Activated T-helper 1 cell treated with anti-CD3 and anti-CD28 coated beads, Interleukin-12 subunit alpha, Interleukin-12 subunit beta, Interleukin-2, Interleukin-4 antibody, amounts not matched to agents 30 ng/mL and 10 ng/mL and 1 ng/mL, durations not matched to agents 14 hours and 24 hours and 36 hours (primary cell): ENCODE data around the gene SOX12. TPM values are rescaled to one million over a fixed set of nuclear protein-coding genes. Genes with fewer than 3 reads are reported as not detected.
"Not testable (repeated sequence)": the region's sequence is repeated elsewhere in the genome, so short reads cannot be mapped to it uniquely, and the experiment has no call there.

Experiments
- DNase-seq: peaks from one replicate; pipeline ENCODE4 v3.0.0; 2021; ENCODE audit warnings: low spot score
- H3K27ac Mint-ChIP-seq: one replicate; pipeline ENCODE4 v1.8.0; 2021; ENCODE audit warnings: mild to moderate bottlenecking, mixed read lengths
- H3K27me3 Mint-ChIP-seq: one replicate; pipeline ENCODE4 v1.8.0; 2022; ENCODE audit warnings: mild to moderate bottlenecking, moderate library complexity, mixed read lengths; ENCODE audit not compliant: insufficient read depth
- H3K36me3 Mint-ChIP-seq: one replicate; pipeline ENCODE4 v1.8.0; 2021; ENCODE audit warnings: low read depth, mixed read lengths
- H3K4me1 Mint-ChIP-seq: one replicate; pipeline ENCODE4 v1.8.0; 2021; ENCODE audit warnings: low read depth, mixed read lengths
- H3K4me3 Mint-ChIP-seq: one replicate; pipeline ENCODE4 v1.8.0; 2021; ENCODE audit warnings: mild to moderate bottlenecking, moderate library complexity, mixed read lengths
- H3K9me3 Mint-ChIP-seq: one replicate; pipeline ENCODE4 v1.8.0; 2021; ENCODE audit warnings: mixed read lengths
- intact Hi-C: fragments of 100-400 bp; cut with micrococcal nuclease; formaldehyde crosslinking; loops from one replicate; pipeline ENCODE4 v1.15.1; 2024
- total RNA-seq: library from RNA; stranded (reverse); gene quantifications from 2 replicates; pipeline ENCODE4 v1.2.3, GENCODE V29; 2022

SOX12 gene
- total RNA-seq, 1 donor from 2014 or later, result 7.6 TPM

DNA sequence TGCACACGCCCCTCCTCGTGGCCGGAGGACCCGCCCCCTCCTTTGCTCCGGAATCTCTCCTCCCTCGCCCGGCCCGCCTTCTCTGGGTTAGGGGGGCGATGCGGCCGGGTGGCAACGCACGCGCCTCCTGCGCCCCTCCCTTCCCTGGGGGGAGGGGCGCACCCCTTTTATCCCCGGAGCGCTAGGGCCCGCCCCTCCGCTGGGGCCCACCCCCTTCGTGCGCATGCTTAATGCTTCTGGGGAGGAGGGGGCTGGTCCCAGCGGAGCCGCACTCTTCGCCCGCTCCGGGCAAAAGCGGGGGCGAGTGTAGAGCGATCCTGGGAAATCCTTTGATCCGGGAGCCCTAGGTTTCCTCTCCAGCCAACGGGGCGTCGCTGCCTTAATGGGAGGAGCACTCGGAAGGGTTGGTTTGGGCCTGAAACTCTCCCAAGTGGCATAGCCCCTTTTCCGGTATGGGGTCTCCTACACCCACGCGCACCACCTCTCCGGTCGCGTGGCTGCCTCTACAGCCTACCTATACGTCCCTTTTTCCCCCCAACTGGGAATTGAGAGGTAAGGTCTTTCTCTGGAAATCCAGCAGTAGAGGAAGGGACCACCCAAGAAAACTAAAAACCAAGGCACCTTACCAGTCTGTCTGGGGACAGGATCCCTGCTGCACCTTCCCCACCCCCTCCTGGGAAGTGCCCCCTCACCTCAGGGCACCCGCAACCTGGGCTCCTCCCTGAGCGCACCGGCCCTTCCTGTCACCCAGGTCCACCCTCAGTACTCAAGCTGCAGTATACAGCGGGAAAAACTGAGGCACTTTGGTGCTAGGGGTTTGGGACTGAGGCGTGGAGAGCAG is 2.1 kb downstream of the SOX12 start:
- Mint-ChIP-seq H3K27ac (peak overlapping the region; percentile 48), H3K27me3 (peaks cover 5% of the 10 kb centered on the region), H3K9me3 (no peaks in the 10 kb centered on the region), H3K36me3 (peaks cover 2% of the 10 kb centered on the region), H3K4me1 (peaks cover 34% of the 10 kb centered on the region), H3K4me3 (peak overlapping the region; percentile 68)
- DNase-seq, result peak; percentile 64
- intact Hi-C loops, result no loop called here

DNA sequence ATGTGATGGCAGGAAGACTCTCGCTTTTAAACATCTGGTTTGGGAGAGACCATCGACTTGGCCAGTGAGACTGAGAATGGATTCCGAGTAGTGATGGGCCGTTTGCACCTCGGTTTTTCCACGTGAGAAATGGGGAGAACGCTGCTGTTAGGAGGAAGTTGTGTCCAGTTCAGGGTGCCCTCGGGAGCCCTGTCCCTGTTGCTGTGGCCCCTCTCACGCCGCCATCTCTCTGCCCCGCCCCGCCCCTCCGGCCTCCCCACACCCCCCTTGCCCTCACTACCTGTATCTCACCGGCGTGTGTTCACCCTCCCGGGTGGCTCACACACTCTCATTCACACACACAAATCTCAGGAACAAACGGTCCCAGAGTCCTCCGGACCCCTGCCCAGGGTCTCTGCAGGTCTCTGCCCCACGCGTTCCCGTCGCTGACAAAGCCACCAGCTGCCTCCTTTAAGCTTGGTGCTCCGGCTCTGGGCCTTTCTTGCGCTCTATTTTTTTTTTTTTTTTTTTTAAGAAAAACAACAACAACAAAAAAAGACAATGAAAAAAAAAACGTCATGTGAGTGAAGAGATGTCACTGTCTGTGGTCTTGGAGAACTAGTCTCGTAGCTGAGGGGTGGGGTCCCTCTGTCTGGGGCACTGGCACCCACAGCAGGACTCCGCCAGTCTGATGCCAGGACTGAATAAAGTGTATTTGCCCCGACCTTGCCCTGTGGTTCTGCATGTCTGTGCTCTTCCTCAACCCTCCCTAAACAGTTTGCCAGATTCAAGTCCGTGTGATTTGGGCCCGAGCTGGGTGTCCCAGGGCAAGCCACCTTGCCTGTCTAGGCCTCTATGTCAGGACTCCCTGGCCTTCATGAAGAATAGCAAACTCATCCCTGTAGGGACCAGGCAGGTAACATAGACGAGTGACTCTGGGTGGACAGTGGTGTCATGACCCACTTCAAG is 2.9 kb downstream of the SOX12 start:
- peaks cover 2% of the 10 kb centered on the region for H3K36me3 Mint-ChIP-seq
- peaks cover 34% of the 10 kb centered on the region for H3K4me1 Mint-ChIP-seq
- H3K4me3 Mint-ChIP-seq, result peak overlapping the region; percentile 76
- H3K27me3 Mint-ChIP-seq, result peaks cover 8% of the 10 kb centered on the region
- H3K27ac Mint-ChIP-seq, result peak overlapping the region; percentile 74
- intact Hi-C loops, result no loop called here
- H3K9me3 Mint-ChIP-seq, result no peaks in the 10 kb centered on the region
- no peak for DNase-seq

DNA sequence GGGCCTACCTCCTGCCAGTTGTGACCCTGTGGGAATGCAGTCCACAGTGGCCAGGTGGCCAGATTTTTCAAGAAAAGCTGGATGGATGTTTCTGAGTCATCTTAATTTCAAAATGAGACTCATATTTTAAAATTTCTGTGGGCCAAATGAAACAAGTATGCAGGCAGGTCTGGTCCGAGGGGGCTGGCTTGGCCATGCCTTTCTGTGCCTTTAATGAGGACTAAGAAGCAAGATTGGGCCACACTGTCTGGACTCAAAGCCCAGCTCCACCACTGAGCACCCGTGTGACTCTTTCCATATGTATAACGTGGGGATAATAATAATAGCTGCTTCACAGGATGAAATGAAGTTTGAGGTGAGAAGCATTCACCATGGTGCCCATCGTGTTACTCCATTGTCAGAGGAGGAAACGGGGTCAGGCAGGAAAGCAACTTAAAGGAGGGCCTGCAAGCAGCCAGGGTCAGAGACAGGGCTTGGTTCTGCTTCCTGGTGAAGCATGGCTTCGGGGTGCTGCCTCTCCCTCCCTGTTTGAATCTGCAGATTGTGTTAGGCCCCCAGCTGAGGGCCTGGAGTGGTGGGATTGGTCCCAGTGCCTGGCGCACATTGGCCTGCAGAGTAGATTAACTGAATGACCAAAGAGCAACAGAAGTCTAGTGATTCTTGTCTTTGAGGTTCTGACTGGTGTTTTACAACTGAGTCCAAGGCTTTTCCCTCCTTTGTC is 3.8 kb downstream of the SOX12 start:
- peak overlapping the region; percentile 76 for H3K4me3 Mint-ChIP-seq
- H3K4me1 Mint-ChIP-seq, result peaks cover 27% of the 10 kb centered on the region
- H3K9me3 Mint-ChIP-seq, result no peaks in the 10 kb centered on the region
- H3K27ac Mint-ChIP-seq, result no peak overlapping the region
- DNase-seq, result no peak
- intact Hi-C loops, result no loop called here
- H3K36me3 Mint-ChIP-seq, result peaks cover 2% of the 10 kb centered on the region
- peaks cover 3% of the 10 kb centered on the region for H3K27me3 Mint-ChIP-seq

DNA sequence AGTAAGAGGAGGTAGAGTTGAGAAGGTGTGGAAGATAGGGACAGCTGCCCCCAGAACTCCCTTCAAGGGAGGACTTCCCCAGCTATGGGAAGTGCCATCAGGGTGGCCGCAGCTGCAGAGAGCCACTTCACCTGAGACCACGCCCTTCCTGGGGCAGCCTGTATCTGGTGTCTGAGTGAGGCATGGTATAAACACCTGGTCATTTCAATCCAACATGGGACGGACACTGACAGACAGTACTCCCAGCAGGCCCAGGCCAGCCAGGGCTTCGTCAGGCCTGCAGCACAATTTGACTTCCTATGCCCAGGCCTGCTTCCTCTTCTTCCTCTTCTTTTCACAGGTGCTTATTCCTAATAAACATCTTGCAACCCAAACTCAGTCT is 4.5 kb downstream of the SOX12 start:
- H3K27me3 Mint-ChIP-seq, result peaks cover 3% of the 10 kb centered on the region
- no peak overlapping the region for H3K27ac Mint-ChIP-seq
- intact Hi-C loops, result loop anchor here (1.0 kb wide), 4 partner anchors 18 to 121 kb away; partner anchors contain the start of gene ZCCHC3
- no peaks in the 10 kb centered on the region for H3K9me3 Mint-ChIP-seq
- no peak overlapping the region for H3K4me3 Mint-ChIP-seq
- peaks cover 20% of the 10 kb centered on the region for H3K4me1 Mint-ChIP-seq
- DNase-seq, result no peak
- peaks cover 2% of the 10 kb centered on the region for H3K36me3 Mint-ChIP-seq

DNA sequence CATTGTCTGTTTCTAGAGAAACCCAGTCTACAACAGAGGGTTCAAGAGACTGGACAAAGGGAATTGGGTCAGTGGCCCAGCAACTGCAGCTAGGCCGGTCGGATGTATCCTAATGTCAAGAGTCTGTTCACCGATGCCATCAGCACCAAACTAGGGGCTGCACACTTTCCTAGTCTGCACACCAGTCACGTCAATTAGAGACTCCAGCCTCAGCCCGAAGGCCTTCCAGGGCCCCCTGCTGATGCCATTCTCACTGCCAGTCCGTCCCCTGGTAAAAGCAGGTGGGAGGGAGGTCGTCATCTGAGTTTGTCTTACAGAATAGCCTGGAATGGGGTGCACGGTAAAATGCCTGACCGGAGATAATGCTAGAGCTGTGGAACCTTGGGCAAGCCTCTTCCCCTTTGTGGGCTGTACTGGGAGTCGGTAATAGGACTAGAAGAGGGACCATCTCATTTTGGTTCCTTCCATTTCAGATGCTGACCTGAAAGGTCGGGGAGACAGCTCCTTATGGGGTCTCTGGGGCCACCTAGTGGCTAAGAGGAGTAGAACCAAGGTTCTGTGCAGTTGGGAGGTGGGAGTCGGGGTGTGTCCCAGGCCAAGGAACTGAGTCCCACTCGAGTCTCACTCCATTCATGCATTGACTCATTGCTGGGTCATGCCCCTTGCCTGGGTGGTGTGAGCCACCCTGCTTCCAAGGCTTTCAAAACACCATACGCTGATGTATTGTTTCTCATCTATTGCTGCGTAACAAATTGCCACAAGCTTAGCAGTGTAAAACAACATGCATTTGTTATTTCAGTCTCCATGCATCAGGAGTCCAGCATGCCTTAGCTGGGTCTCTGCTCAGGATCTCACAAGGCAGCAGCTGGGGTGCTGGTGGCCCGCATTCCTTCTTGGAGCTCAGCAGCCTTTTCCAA is 5.1 kb downstream of the SOX12 start:
- H3K9me3 Mint-ChIP-seq, result no peaks in the 10 kb centered on the region
- H3K36me3 Mint-ChIP-seq, result peaks cover 2% of the 10 kb centered on the region
- H3K4me1 Mint-ChIP-seq, result peaks cover 18% of the 10 kb centered on the region
- DNase-seq, result peak; percentile 44
- intact Hi-C loops, result loop anchor here (1.0 kb wide), 4 partner anchors 18 to 121 kb away; partner anchors contain the start of gene ZCCHC3
- H3K27ac Mint-ChIP-seq, result no peak overlapping the region
- peaks cover 3% of the 10 kb centered on the region for H3K27me3 Mint-ChIP-seq
- H3K4me3 Mint-ChIP-seq, result no peak overlapping the region

GRCh38 chr20:334578-334977 is 9.2 kb downstream of the SOX12 start:
- Mint-ChIP-seq H3K4me3 (no peak overlapping the region), H3K27me3 (peaks cover 3% of the 10 kb centered on the region), H3K9me3 (no peaks in the 10 kb centered on the region), H3K27ac (no peak overlapping the region), H3K36me3 (no peaks in the 10 kb centered on the region), H3K4me1 (peaks cover 9% of the 10 kb centered on the region)
- intact Hi-C loops, result no loop called here
- DNase-seq, result no peak

- H3K4me1 Mint-ChIP-seq, H3K36me3 Mint-ChIP-seq, H3K4me3 Mint-ChIP-seq, H3K27ac Mint-ChIP-seq, H3K27me3 Mint-ChIP-seq, DNase-seq, intact Hi-C loops, H3K9me3 Mint-ChIP-seq: not testable (repeated sequence)
Measured at GRCh38 chr20:336040-336439, 10.7 kb downstream of the SOX12 start.

DNA sequence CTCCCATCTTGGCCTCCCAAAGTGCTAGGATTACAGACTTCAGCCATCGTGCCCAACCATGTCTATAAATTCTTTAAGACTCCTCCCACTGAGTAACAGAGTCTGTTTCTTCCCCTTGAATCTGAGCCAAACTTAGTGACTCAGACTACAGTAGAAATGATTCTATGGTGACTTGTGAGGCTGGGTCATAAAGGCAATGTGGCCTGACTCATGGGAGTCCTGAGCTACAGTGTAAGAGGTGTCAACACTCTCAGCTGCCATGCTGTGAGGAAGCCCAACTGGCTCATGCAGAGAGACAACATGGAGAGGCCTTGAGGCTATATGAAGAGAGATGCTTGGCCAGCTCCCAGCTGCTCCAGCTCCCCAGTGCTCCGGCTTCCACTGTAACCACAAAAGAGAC is 16.3 kb downstream of the SOX12 start:
- no peak for DNase-seq

DNA sequence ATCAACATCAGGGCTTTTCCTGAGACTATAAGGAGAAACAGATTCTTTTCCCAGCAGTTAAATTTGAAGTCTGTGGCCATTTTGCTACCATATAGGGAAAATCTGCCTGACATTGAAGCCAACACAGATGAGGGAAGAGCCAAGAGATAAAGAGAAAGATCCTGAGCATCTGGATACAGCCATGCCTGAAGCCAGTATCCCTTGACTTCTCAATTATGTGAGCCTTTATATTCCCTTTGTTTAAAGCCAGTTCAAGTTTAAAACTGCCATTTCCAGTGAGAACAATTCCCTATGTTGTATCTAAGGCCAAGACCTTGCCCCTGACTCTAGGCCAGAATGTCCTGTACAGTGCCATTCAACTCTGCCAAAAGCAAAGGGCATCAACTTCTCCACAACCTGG is 17.8 kb downstream of the SOX12 start:
- peaks cover 8% of the 10 kb centered on the region for H3K4me1 Mint-ChIP-seq

More for the DNA sequence above, 16.3 kb downstream of the SOX12 start:
- Mint-ChIP-seq H3K4me1 (peaks cover 7% of the 10 kb centered on the region), H3K4me3 (no peak overlapping the region), H3K27me3 (peaks cover 8% of the 10 kb centered on the region), H3K9me3 (peaks cover 8% of the 10 kb centered on the region), H3K27ac (no peak overlapping the region), H3K36me3 (peaks cover 4% of the 10 kb centered on the region)
- intact Hi-C loops, result no loop called here

DNA sequence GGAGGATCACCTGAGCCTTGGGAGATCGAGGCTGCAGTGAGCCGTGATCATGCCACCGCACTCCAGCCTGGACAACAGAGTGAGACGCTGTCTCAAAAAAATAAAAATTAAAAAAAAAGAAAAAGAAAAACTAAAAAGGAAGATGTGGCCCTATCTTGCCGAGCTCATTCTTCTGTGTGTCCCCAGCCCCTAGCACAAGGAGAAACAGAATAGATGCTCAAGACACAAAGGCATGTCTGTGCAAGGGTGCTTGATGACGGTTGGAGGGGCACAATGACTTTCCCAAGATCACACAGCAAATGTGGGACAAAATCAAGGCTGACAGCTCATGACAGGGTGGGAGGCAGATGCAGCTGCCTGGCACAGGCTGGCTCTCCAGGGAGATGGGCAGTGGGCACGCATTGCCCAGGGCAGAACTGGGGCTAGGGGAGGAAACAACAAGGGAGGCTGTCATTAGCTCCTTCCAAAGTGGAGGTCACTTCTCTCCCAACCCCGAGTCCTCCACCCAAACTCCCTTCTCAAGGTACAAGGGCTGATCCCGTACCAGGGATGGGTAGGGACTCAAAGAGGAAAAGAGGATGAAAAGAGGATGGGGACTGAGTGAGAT is 20.8 kb downstream of the SOX12 start:
- H3K9me3 Mint-ChIP-seq, result peaks cover 8% of the 10 kb centered on the region
- intact Hi-C loops, result loop anchor here (2.0 kb wide), 1 partner anchor 197 kb away; the partner anchor contains the start of gene CSNK2A1
- H3K27me3 Mint-ChIP-seq, result peaks cover 4% of the 10 kb centered on the region
- H3K27ac Mint-ChIP-seq, result peak overlapping the region; percentile 43
- peak overlapping the region; percentile 83 for H3K4me3 Mint-ChIP-seq
- no peak for DNase-seq
- peaks cover 14% of the 10 kb centered on the region for H3K4me1 Mint-ChIP-seq
- H3K36me3 Mint-ChIP-seq, result peaks cover 4% of the 10 kb centered on the region

More for the DNA sequence above, 17.8 kb downstream of the SOX12 start:
- Mint-ChIP-seq H3K9me3 (peaks cover 8% of the 10 kb centered on the region), H3K27me3 (peaks cover 8% of the 10 kb centered on the region), H3K4me3 (no peak overlapping the region), H3K27ac (no peak overlapping the region), H3K36me3 (peaks cover 4% of the 10 kb centered on the region)
- intact Hi-C loops, result no loop called here
- DNase-seq, result no peak

GRCh38 chr20:346640-347316 is 21.4 kb downstream of the SOX12 start, which contains the start of gene NRSN2:
Gene NRSN2 (plus strand): TSS chr20:347111. CDS start chr20:349644, 2,533 bp downstream.
- Mint-ChIP-seq H3K27ac (peak within 1 kb of the TSS; percentile 43), H3K9me3 (peaks cover 5% of the 10 kb centered on the region), H3K27me3 (peaks cover 4% of the 10 kb centered on the region), H3K4me3 (peak within 1 kb of the TSS; percentile 92), H3K4me1 (peaks cover 20% of the 10 kb centered on the region), H3K36me3 (peaks cover 2% of the 10 kb centered on the region)
- intact Hi-C loops, result loop anchor here (2.0 kb wide), 1 partner anchor 196 kb away; the partner anchor contains the start of gene CSNK2A1
- no peak for DNase-seq
